ENCODE data around the gene DNER. TPM values are rescaled to one million over a fixed set of nuclear protein-coding genes. Genes with fewer than 3 reads are reported as not detected.

The DNER gene
- total and polyA plus RNA-seq, 2 of the 4 experiments (the other 2 are of a cell fraction), result under 0.01 to 0.14 TPM

DNA sequence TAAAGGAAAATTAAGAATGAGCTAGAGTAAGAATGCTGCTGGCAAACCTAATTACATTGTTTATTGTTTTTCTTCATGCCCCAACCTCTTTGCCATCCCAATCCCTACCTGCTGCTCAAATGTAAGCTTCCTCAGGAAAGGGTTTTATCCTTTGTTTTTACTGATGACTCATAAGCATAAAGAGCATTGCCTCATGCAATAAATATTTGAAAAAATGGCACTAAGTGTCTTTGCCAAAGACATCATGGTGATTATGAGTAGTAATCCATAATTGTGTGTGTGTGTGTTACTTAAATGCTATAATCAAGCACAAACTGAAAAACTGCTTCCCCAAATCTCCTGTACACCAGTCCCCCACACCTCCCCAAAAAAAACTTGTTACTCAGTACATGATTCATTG lies 53.4 kb downstream of the DNER start:
- Histone ChIP-seq H2BK20ac (ENCODE audit: low read depth, low read length) (no peak overlapping the region), H3K27ac (ENCODE audit: insufficient read depth, low read length) (no peak overlapping the region), H4K8ac (ENCODE audit: low read depth in 2 of 2, low read length in 2 of 2) (no peak overlapping the region), H3K4me2 (ENCODE audit: low read depth, low read length) (no peak overlapping the region), H3K79me1 (ENCODE audit: low read depth in 1 of 2, low read length in 2 of 2) (no peaks in the 10 kb centered on the region), H2AK9ac (replicated peaks; ENCODE audit: low read depth, low read length, poor library complexity) (no peak overlapping the region), H3K18ac (ENCODE audit: low read depth, low read length) (no peak overlapping the region), H3K14ac (replicated peaks; ENCODE audit: low read depth, low read length) (no peak overlapping the region), H3K4me3 (ENCODE audit: insufficient read depth, low read depth, low read length) (no peak overlapping the region), H3K4ac (ENCODE audit: low read depth, low read length) (no peak overlapping the region), H4K20me1 (ENCODE audit: insufficient read depth, low read length) (no peaks in the 10 kb centered on the region), H4K5ac (ENCODE audit: low read depth, low read length) (no peak overlapping the region), H3K23ac (ENCODE audit: low read depth, low read length) (no peak overlapping the region), H3K36me3 (ENCODE audit: control insufficient read depth, insufficient read depth, low read length) (no peaks in the 10 kb centered on the region), H4K91ac (ENCODE audit: insufficient read depth, low read depth, low read length) (no peak overlapping the region), H3K9ac (ENCODE audit: low read depth, low read length) (no peak overlapping the region), H3K9me3 (ENCODE audit: control insufficient read depth, insufficient read depth, low read length) (peaks cover 5% of the 10 kb centered on the region; the same call in 1 of the 2 replicates), H3K27me3 (ENCODE audit: control insufficient read depth, insufficient read depth, low read length) (no peaks in the 10 kb centered on the region), H3K9me1 (ENCODE audit: insufficient read depth, low read length) (no peaks in the 10 kb centered on the region), H2BK15ac (ENCODE audit: low read depth, low read length) (no peak overlapping the region), H2BK5ac (ENCODE audit: low read depth, low read length, poor library complexity, severe bottlenecking) (no peak overlapping the region), H3K56ac (ENCODE audit: extremely low read depth, insufficient read depth, low read length) (no peak overlapping the region), H2AFZ (replicated peaks; ENCODE audit: low read length, poor library complexity) (no peak overlapping the region), H2BK120ac (ENCODE audit: low read depth, low read length) (no peak overlapping the region), H3K4me1 (ENCODE audit: control insufficient read depth, insufficient read depth, low read length) (no peaks in the 10 kb centered on the region), H2AK5ac (ENCODE audit: low read depth, low read length) (no peak overlapping the region)
- TF ChIP-seq RCOR1 (IDR thresholded peaks at IDR 0.05; ENCODE audit: insufficient replicate concordance, low read length) (no peak), RFX5 (IDR thresholded peaks at IDR 0.05; ENCODE audit: low read depth, low read length) (no peak), FOS (IDR thresholded peaks at IDR 0.05; ENCODE audit: low read depth, low read length) (no peak), SMC3 (IDR thresholded peaks at IDR 0.05; ENCODE audit: low read depth, low read length) (no peak), CEBPB (IDR thresholded peaks at IDR 0.05; ENCODE audit: low read depth, low read length) (no peak), NFE2L2 (IDR thresholded peaks at IDR 0.05; ENCODE audit: low read depth, low read length) (no peak), MXI1 (IDR thresholded peaks at IDR 0.05; ENCODE audit: borderline replicate concordance, low read depth, low read length) (no peak), BHLHE40 (IDR thresholded peaks at IDR 0.05; ENCODE audit: low read depth, low read length) (no peak), CHD1 (IDR thresholded peaks at IDR 0.05; ENCODE audit: low read depth, low read length) (no peak), POLR2A (IDR thresholded peaks at IDR 0.05; ENCODE audit: low read depth, low read length) (no peak), RAD21 (IDR thresholded peaks at IDR 0.05; ENCODE audit: low read length) (no peak), MAZ (IDR thresholded peaks at IDR 0.05; ENCODE audit: borderline replicate concordance, low read depth, low read length) (no peak), MAFK (IDR thresholded peaks at IDR 0.05; ENCODE audit: low read depth, low read length) (no peak)
- TF ChIP-seq, protein P1, sequence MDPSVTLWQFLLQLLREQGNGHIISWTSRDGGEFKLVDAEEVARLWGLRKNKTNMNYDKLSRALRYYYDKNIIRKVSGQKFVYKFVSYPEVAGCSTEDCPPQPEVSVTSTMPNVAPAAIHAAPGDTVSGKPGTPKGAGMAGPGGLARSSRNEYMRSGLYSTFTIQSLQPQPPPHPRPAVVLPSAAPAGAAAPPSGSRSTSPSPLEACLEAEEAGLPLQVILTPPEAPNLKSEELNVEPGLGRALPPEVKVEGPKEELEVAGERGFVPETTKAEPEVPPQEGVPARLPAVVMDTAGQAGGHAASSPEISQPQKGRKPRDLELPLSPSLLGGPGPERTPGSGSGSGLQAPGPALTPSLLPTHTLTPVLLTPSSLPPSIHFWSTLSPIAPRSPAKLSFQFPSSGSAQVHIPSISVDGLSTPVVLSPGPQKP (IDR thresholded peaks at IDR 0.05; ENCODE audit: borderline replicate concordance, low read depth, low read length), result no peak
- TF ChIP-seq, protein P2, sequence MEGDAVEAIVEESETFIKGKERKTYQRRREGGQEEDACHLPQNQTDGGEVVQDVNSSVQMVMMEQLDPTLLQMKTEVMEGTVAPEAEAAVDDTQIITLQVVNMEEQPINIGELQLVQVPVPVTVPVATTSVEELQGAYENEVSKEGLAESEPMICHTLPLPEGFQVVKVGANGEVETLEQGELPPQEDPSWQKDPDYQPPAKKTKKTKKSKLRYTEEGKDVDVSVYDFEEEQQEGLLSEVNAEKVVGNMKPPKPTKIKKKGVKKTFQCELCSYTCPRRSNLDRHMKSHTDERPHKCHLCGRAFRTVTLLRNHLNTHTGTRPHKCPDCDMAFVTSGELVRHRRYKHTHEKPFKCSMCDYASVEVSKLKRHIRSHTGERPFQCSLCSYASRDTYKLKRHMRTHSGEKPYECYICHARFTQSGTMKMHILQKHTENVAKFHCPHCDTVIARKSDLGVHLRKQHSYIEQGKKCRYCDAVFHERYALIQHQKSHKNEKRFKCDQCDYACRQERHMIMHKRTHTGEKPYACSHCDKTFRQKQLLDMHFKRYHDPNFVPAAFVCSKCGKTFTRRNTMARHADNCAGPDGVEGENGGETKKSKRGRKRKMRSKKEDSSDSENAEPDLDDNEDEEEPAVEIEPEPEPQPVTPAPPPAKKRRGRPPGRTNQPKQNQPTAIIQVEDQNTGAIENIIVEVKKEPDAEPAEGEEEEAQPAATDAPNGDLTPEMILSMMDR (conservative IDR thresholded peaks at IDR 0.05; ENCODE audit: low read depth, low read length), result no peak
- TF ChIP-seq, protein P3, sequence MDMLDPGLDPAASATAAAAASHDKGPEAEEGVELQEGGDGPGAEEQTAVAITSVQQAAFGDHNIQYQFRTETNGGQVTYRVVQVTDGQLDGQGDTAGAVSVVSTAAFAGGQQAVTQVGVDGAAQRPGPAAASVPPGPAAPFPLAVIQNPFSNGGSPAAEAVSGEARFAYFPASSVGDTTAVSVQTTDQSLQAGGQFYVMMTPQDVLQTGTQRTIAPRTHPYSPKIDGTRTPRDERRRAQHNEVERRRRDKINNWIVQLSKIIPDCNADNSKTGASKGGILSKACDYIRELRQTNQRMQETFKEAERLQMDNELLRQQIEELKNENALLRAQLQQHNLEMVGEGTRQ (IDR thresholded peaks at IDR 0.05; ENCODE audit: low read depth, low read length), result no peak
- dilution Hi-C loops (cut with HindIII; ENCODE audit: low sequenced_read_pairs, unreplicated experiment) (no loop called here), in situ Hi-C loops (cut with MboI; ENCODE audit: low sequenced_read_pairs) (no loop called here), intact Hi-C loops (cut with micrococcal nuclease) (no loop called here)
- ATAC-seq (ENCODE audit: low read depth), result no peak
- POLR2A ChIA-PET (ENCODE audit: unreplicated experiment), result no interaction called here
- no TSS peak for BruUV-seq (replicated peaks)
- no peak for DNase-seq
- CTCF ChIA-PET, result no interaction called here

All from IMR-90 (cell line).